ENCODE results near the gene LIAS. TPM values are rescaled to one million over a fixed set of nuclear protein-coding genes. Genes with fewer than 3 reads are reported as not detected.
A peak's percentile ranks its signal among the peaks of the same experiment; 100 is the strongest.

Gene LIAS
- total RNA-seq, 1 experiment from 2014 or later: 23.5 TPM

DNA sequence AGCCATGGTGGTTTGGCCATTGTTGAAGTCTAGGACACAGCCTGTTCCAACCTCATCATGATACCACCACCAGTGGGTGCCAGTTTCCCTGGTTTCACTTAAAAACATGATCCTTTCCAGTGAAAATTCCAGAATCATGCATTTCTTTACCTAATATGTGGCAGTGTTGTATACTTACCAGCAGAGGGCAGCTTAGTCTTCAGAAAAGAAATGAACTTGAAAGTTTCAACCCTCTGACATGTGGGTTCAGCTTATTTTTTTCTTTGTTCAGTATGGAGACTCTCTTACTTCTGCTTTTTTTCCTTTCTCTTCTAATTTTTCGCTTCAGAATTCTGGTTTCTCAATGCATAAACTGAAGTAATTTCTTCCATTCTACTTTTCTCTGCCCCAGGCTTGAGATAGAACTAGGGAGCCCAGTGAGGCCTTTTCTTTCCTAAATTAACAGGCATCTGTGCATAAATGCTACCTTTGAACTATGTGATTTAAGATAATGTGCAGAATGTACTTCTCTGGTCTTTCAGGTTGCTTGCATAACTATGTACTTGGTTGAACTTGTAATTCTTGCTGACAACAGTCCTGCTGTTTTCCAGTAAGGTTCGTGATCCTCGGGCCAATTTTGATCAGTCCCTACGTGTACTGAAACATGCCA, 10.7 kb downstream of the LIAS start:
- Histone ChIP-seq H4K20me1 (ENCODE audit: insufficient read depth) (no peaks in the 10 kb centered on the region), H3K9ac (ENCODE audit: low read length) (peak overlapping the region; percentile 15; the same call in 1 of the 2 replicates), H3K4me2 (ENCODE audit: low read length) (peak overlapping the region; percentile 4; the same call in 1 of the 2 replicates), H3K9me2 (ENCODE audit: insufficient read depth) (no peaks in the 10 kb centered on the region), H2AFZ (ENCODE audit: low read depth, low read length, poor library complexity, severe bottlenecking) (no peak overlapping the region), H3K9me3 (ENCODE audit: control insufficient read depth in 1 of 2, insufficient read depth in 1 of 2, low read depth in 1 of 2, low read length in 2 of 2) (no peaks in the 10 kb centered on the region), H3K36me3 (ENCODE audit: control insufficient read depth in 1 of 2, insufficient read depth in 2 of 2, low read length in 2 of 2) (peaks cover 19 to 23% of the 10 kb centered on the region in 2 experiments), H3K4me3 (replicated peaks in 1 of 2; ENCODE audit: low read depth in 1 of 2, low read length in 2 of 2) (no peak overlapping the region), H3K4me1 (ENCODE audit: control insufficient read depth in 1 of 2, insufficient read depth in 2 of 2, low read length in 2 of 2) (peaks cover 2 to 13% of the 10 kb centered on the region in 2 experiments; a peak in 2 of 4 replicates), H3K79me2 (ENCODE audit: insufficient read depth, low read length) (peaks cover 4% of the 10 kb centered on the region; the same call in 1 of the 2 replicates), H3K27me3 (ENCODE audit: insufficient read depth, low read length) (no peaks in the 10 kb centered on the region), H3K27ac (ENCODE audit: low read depth, low read length) (peak overlapping the region; percentile 23; the same call in 1 of the 2 replicates)
- TF ChIP-seq CBX3 (IDR thresholded peaks at IDR 0.05; ENCODE audit: low read depth) (peak; percentile 67), ELF1 (IDR thresholded peaks at IDR 0.05; ENCODE audit: borderline replicate concordance, low read depth) (no peak), SP1 (IDR thresholded peaks at IDR 0.05; ENCODE audit: low read depth) (peak; percentile 33; the same call in 1 of the 2 replicates), EZH2phosphoT487 (IDR thresholded peaks at IDR 0.05; ENCODE audit: borderline replicate concordance) (no peak), TCF7L2 (IDR thresholded peaks at IDR 0.05; ENCODE audit: borderline replicate concordance, extremely low read depth, insufficient read depth, insufficient read length) (no peak), JUND (IDR thresholded peaks at IDR 0.05) (no peak), ZFX (IDR thresholded peaks at IDR 0.05) (no peak), SIN3A (IDR thresholded peaks at IDR 0.05; ENCODE audit: low read depth) (no peak), SRF (IDR thresholded peaks at IDR 0.05; ENCODE audit: low read depth) (peak; percentile 56; the same call in 1 of the 2 replicates), YY1 (IDR thresholded peaks at IDR 0.05; ENCODE audit: extremely low read depth, insufficient replicate concordance, low read depth, low read length) (peak; percentile 26), FOSL1 (IDR thresholded peaks at IDR 0.05; ENCODE audit: low read depth) (0 out of 2 replicates have a peak, but pooled peaks have one; percentile 5), EGR1 (IDR thresholded peaks at IDR 0.05; ENCODE audit: low read depth) (no peak), EZH2 (IDR thresholded peaks at IDR 0.05) (no peak), RAD21 (IDR thresholded peaks at IDR 0.05; ENCODE audit: low read depth) (peak; percentile 96)
- TF ChIP-seq, protein P1, sequence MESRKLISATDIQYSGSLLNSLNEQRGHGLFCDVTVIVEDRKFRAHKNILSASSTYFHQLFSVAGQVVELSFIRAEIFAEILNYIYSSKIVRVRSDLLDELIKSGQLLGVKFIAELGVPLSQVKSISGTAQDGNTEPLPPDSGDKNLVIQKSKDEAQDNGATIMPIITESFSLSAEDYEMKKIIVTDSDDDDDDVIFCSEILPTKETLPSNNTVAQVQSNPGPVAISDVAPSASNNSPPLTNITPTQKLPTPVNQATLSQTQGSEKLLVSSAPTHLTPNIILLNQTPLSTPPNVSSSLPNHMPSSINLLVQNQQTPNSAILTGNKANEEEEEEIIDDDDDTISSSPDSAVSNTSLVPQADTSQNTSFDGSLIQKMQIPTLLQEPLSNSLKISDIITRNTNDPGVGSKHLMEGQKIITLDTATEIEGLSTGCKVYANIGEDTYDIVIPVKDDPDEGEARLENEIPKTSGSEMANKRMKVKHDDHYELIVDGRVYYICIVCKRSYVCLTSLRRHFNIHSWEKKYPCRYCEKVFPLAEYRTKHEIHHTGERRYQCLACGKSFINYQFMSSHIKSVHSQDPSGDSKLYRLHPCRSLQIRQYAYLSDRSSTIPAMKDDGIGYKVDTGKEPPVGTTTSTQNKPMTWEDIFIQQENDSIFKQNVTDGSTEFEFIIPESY (IDR thresholded peaks at IDR 0.05; ENCODE audit: extremely low read depth, insufficient replicate concordance, low read length): no peak
- TF ChIP-seq, protein P2, sequence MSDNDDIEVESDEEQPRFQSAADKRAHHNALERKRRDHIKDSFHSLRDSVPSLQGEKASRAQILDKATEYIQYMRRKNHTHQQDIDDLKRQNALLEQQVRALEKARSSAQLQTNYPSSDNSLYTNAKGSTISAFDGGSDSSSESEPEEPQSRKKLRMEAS (IDR thresholded peaks at IDR 0.05): peak; percentile 39; the same call in 1 of the 2 replicates
- TF ChIP-seq, protein P3, sequence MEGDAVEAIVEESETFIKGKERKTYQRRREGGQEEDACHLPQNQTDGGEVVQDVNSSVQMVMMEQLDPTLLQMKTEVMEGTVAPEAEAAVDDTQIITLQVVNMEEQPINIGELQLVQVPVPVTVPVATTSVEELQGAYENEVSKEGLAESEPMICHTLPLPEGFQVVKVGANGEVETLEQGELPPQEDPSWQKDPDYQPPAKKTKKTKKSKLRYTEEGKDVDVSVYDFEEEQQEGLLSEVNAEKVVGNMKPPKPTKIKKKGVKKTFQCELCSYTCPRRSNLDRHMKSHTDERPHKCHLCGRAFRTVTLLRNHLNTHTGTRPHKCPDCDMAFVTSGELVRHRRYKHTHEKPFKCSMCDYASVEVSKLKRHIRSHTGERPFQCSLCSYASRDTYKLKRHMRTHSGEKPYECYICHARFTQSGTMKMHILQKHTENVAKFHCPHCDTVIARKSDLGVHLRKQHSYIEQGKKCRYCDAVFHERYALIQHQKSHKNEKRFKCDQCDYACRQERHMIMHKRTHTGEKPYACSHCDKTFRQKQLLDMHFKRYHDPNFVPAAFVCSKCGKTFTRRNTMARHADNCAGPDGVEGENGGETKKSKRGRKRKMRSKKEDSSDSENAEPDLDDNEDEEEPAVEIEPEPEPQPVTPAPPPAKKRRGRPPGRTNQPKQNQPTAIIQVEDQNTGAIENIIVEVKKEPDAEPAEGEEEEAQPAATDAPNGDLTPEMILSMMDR (IDR thresholded peaks at IDR 0.05 in 2 of 3, conservative IDR thresholded peaks at IDR 0.05 in 1 of 3; ENCODE audit: borderline replicate concordance in 1 of 3, insufficient read depth in 1 of 3, low read depth in 2 of 3, low read length in 2 of 3): peak; percentile 81 to 99 (median 97)
- intact Hi-C loops (cut with micrococcal nuclease): loop anchor here (1.0 to 10.0 kb wide), 7 partner anchors 123 to 835 kb away; partner anchors contain the start of genes N4BP2, SMIM14 and UBE2K
- DNase-seq (ENCODE audit: low read depth, low spot score) (peak; percentile 86), ATAC-seq (peak; percentile 97)
- ChIA-PET POLR2A (interaction anchor here (1.1 to 1.9 kb wide), 2 partner anchors 11 to 169 kb away, joined by 3 to 14 read pairs; partner anchors contain the start of genes LIAS, RPL9 and SMIM14), RAD21 (ENCODE audit: low non-redundant PET in 1 of 2, low total read pairs in 2 of 2, uncharacterized antibody in 2 of 2, unreplicated experiment in 2 of 2) (interaction anchor here in 1 of 2 experiments (1.2 kb wide), 1 partner anchor 189 kb away, joined by 3 read pairs; no protein-coding TSS in a partner anchor), CTCF (interaction anchor here (0.7 to 1.9 kb wide), 21 partner anchors 10 to 856 kb away, joined by 3 to 14 read pairs (median 3); partner anchors contain the start of genes LIAS, RPL9, SMIM14 and UGDH)
- no TSS peak for BruUV-seq (replicated peaks)
